SK-N-SH treated with all-trans-retinoic acid at 6 μM for 48 hours (cell line): Measurements from ENCODE around the gene ACOXL.

ENCODE experiments used
- ATAC-seq: fragments of 200-7000 bp; cut with Tn5 transposase; 3 replicates; pipeline ENCODE4 v1.9.1; 2020; ENCODE audit warnings: mild to moderate bottlenecking, moderate library complexity
- ARNTL ChIP-seq: fragments of 450-650 bp; formaldehyde crosslinking; IDR thresholded peaks from 2 replicates; pipeline ENCODE4 v1.5.0; 2020; ENCODE audit warnings: low read depth, mild to moderate bottlenecking, moderate library complexity, borderline replicate concordance
- BACH2 ChIP-seq: fragments of 250-450 bp; sonication (Bioruptor Pico); IDR thresholded peaks from 2 replicates; pipeline ENCODE4 v1.9.0; 2021; ENCODE audit warnings: mild to moderate bottlenecking, borderline replicate concordance
- CSDC2 ChIP-seq: fragments of 250-450 bp; sonication (Bioruptor Pico); IDR thresholded peaks from 2 replicates; pipeline ENCODE4 v1.5.0; 2020; ENCODE audit warnings: mild to moderate bottlenecking, moderate library complexity
- ESRRG ChIP-seq: fragments of 250-450 bp; sonication (Bioruptor Pico); IDR thresholded peaks from 2 replicates; pipeline ENCODE4 v1.6.1; 2021; ENCODE audit warnings: mild to moderate bottlenecking
- GLIS3 ChIP-seq: fragments of 250-450 bp; sonication (Bioruptor Pico); IDR thresholded peaks from 2 replicates; pipeline ENCODE4 v1.5.0; 2020; ENCODE audit warnings: mild to moderate bottlenecking, moderate library complexity
- ISL1 ChIP-seq: fragments of 250-450 bp; sonication (Bioruptor Pico); IDR thresholded peaks from 2 replicates; pipeline ENCODE4 v2.1.2; 2022; ENCODE audit warnings: mild to moderate bottlenecking, moderate library complexity
- OSR1 ChIP-seq: fragments of 250-450 bp; sonication (Bioruptor Pico); IDR thresholded peaks from 2 replicates; pipeline ENCODE4 v1.8.0; 2022; ENCODE audit warnings: moderate library complexity, mild to moderate bottlenecking, inconsistent platforms
- PPARA ChIP-seq: fragments of 250-450 bp; sonication (Bioruptor Pico); IDR thresholded peaks from 2 replicates; pipeline ENCODE4 v1.5.0; 2020; ENCODE audit warnings: mild to moderate bottlenecking, borderline replicate concordance
- RARB ChIP-seq: fragments of 250-450 bp; sonication (Bioruptor Pico); IDR thresholded peaks from 2 replicates; pipeline ENCODE4 v1.8.0; 2021; ENCODE audit warnings: mild to moderate bottlenecking, moderate library complexity
- SNAI2 ChIP-seq: fragments of 250-450 bp; sonication (Bioruptor Pico); IDR thresholded peaks from 2 replicates; pipeline ENCODE4 v1.5.0; 2020; ENCODE audit warnings: mild to moderate bottlenecking, moderate library complexity
- TOX ChIP-seq: fragments of 250-450 bp; sonication (Bioruptor Pico); IDR thresholded peaks from 2 replicates; pipeline ENCODE4 v1.8.0; 2021; ENCODE audit warnings: mild to moderate bottlenecking, moderate library complexity, borderline replicate concordance
- ZFP3 ChIP-seq: fragments of 250-450 bp; sonication (Bioruptor Pico); IDR thresholded peaks from 2 replicates; pipeline ENCODE4 v1.5.0; 2020; ENCODE audit warnings: mild to moderate bottlenecking, moderate library complexity
- ZNF565 ChIP-seq: fragments of 450-650 bp; formaldehyde crosslinking; conservative IDR thresholded peaks from 2 replicates; pipeline ENCODE4 v1.5.0; 2020; ENCODE audit warnings: low read depth, mild to moderate bottlenecking, moderate library complexity
- ZNF70 ChIP-seq: fragments of 450-650 bp; formaldehyde crosslinking; IDR thresholded peaks from 2 replicates; pipeline ENCODE4 v1.5.0; 2020; ENCODE audit warnings: mild to moderate bottlenecking, moderate library complexity
- TF ChIP-seq, protein P1 (sequence below): fragments of 250-450 bp; sonication (Bioruptor Pico); IDR thresholded peaks from 2 replicates; pipeline ENCODE4 v1.8.0; 2020; ENCODE audit warnings: mild to moderate bottlenecking, moderate library complexity, borderline replicate concordance
- TF ChIP-seq, protein P2 (sequence below): fragments of 250-450 bp; sonication (Bioruptor Pico); IDR thresholded peaks from 2 replicates; pipeline ENCODE4 v1.8.0; 2021; ENCODE audit warnings: low read depth, mild to moderate bottlenecking, moderate library complexity, borderline replicate concordance
- TF ChIP-seq, protein P3 (sequence below): fragments of 250-450 bp; sonication (Bioruptor Pico); IDR thresholded peaks from 2 replicates; pipeline ENCODE4 v1.5.1; 2021; ENCODE audit warnings: mild to moderate bottlenecking, moderate library complexity
- TF ChIP-seq, protein P4 (sequence below): fragments of 250-450 bp; sonication (Bioruptor Pico); IDR thresholded peaks from 2 replicates; pipeline ENCODE4 v1.5.1; 2020; ENCODE audit warnings: low read depth, mild to moderate bottlenecking, moderate library complexity
- TF ChIP-seq, protein P5 (sequence below): fragments of 250-450 bp; sonication (Bioruptor Pico); IDR thresholded peaks from 2 replicates; pipeline ENCODE4 v1.5.0; 2020; ENCODE audit warnings: mild to moderate bottlenecking, moderate library complexity

Gene ACOXL

DNA sequence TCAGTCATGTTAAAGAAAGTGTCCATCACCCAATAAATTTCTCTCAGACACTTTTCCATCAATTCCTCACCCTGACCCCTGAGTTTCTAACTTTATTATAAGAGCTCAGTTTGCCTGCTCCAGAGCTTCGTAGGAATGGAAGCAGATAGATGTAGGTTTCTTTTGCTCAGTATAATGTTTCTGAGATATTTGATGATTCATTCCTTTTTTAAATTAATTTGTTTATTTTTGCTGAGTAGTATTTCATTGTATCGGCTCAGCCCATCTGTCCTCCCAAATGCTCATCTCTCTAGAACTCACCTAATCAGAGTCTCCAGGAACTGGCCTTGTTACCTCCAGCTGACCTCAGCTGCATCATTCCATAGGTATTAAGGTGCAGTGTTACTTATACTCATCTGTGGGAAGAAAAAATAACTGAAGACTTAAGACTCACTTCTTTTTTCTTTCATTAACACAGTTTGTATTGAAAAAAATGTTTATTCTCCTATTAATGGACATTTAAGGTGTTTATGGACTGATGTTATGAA, 376.4 kb downstream of the ACOXL start:
- no peak for TF ChIP-seq TOX
- TF ChIP-seq, protein P1, sequence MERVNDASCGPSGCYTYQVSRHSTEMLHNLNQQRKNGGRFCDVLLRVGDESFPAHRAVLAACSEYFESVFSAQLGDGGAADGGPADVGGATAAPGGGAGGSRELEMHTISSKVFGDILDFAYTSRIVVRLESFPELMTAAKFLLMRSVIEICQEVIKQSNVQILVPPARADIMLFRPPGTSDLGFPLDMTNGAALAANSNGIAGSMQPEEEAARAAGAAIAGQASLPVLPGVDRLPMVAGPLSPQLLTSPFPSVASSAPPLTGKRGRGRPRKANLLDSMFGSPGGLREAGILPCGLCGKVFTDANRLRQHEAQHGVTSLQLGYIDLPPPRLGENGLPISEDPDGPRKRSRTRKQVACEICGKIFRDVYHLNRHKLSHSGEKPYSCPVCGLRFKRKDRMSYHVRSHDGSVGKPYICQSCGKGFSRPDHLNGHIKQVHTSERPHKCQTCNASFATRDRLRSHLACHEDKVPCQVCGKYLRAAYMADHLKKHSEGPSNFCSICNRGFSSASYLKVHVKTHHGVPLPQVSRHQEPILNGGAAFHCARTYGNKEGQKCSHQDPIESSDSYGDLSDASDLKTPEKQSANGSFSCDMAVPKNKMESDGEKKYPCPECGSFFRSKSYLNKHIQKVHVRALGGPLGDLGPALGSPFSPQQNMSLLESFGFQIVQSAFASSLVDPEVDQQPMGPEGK (CRISPR knock-in tag), result no peak
- TF ChIP-seq, protein P2, sequence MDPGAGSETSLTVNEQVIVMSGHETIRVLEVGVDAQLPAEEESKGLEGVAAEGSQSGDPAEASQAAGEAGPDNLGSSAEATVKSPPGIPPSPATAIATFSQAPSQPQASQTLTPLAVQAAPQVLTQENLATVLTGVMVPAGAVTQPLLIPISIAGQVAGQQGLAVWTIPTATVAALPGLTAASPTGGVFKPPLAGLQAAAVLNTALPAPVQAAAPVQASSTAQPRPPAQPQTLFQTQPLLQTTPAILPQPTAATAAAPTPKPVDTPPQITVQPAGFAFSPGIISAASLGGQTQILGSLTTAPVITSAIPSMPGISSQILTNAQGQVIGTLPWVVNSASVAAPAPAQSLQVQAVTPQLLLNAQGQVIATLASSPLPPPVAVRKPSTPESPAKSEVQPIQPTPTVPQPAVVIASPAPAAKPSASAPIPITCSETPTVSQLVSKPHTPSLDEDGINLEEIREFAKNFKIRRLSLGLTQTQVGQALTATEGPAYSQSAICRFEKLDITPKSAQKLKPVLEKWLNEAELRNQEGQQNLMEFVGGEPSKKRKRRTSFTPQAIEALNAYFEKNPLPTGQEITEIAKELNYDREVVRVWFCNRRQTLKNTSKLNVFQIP, result no peak
- no peak for TF ChIP-seq ARNTL (CRISPR knock-in tag)
- TF ChIP-seq CSDC2 (CRISPR knock-in tag), result no peak
- no peak for TF ChIP-seq RARB (CRISPR knock-in tag)
- TF ChIP-seq, protein P3, sequence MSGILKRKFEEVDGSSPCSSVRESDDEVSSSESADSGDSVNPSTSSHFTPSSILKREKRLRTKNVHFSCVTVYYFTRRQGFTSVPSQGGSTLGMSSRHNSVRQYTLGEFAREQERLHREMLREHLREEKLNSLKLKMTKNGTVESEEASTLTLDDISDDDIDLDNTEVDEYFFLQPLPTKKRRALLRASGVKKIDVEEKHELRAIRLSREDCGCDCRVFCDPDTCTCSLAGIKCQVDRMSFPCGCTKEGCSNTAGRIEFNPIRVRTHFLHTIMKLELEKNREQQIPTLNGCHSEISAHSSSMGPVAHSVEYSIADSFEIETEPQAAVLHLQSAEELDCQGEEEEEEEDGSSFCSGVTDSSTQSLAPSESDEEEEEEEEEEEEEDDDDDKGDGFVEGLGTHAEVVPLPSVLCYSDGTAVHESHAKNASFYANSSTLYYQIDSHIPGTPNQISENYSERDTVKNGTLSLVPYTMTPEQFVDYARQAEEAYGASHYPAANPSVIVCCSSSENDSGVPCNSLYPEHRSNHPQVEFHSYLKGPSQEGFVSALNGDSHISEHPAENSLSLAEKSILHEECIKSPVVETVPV (CRISPR knock-in tag), result no peak
- no peak for TF ChIP-seq BACH2
- TF ChIP-seq SNAI2 (CRISPR knock-in tag), result no peak
- TF ChIP-seq OSR1 (CRISPR knock-in tag), result no peak
- no peak for ATAC-seq

DNA sequence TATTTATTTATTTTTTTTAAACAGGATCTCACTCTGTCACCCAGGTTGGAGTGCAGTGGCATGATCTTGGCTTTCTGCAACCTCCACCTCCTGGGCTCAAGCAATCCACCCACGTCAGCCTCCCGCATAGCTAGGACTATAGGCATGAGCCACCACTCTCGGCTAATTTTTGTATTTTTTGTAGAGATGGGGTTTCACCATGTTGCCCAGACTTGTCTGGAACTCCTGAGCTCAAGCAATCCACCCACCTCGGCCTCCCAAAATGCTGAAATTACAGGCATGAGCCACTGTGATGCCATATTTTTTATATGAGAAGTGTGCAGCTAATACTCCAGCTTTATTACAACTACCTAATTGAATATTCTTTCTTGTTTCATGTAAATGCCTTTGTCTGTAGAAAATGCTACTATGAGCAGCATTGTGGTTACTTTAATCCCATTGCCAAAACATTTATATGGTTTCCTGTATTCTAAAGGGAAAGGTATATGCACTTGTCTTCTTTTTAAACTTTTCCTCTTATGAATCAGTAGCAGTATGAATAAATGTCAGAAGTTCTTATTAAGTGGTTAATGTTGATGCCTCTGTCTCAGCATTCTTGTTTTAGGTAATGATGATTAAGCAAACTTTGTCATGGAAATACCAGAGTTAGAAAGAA, 378.9 kb downstream of the ACOXL start:
- ATAC-seq, result no peak
- TF ChIP-seq ARNTL (CRISPR knock-in tag) (no peak), BACH2 (no peak), TOX (no peak), GLIS3 (no peak), PPARA (CRISPR knock-in tag) (no peak), ESRRG (no peak), OSR1 (CRISPR knock-in tag) (no peak), SNAI2 (CRISPR knock-in tag) (no peak)

DNA sequence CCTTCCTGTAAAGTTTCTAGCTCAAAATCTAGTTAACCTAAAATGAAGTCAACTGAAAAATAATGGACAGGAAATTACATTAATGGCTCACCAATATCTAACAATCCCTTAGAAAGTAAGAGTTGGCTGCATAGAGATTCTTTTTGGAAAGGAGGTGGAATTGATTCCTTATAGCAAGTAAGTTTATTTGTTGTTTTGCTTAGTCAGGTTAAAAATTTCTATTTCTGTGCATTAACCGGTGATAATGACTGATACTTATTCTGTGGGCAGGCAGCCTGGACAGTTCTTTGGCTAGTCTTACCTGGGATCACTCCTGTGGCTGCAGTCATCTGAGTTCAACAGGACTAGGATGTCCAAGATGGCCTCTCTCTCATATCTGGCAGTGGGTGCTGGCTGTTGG, 381.5 kb downstream of the ACOXL start:
- ATAC-seq, result no peak
- TF ChIP-seq TOX (no peak), ZNF565 (CRISPR knock-in tag) (no peak), CSDC2 (CRISPR knock-in tag) (no peak)
- TF ChIP-seq, protein P4, sequence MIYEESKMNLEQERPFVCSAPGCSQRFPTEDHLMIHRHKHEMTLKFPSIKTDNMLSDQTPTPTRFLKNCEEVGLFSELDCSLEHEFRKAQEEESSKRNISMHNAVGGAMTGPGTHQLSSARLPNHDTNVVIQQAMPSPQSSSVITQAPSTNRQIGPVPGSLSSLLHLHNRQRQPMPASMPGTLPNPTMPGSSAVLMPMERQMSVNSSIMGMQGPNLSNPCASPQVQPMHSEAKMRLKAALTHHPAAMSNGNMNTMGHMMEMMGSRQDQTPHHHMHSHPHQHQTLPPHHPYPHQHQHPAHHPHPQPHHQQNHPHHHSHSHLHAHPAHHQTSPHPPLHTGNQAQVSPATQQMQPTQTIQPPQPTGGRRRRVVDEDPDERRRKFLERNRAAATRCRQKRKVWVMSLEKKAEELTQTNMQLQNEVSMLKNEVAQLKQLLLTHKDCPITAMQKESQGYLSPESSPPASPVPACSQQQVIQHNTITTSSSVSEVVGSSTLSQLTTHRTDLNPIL, result no peak
- TF ChIP-seq, protein P2, result no peak
- TF ChIP-seq, all 23 proteins: peak for 0

DNA sequence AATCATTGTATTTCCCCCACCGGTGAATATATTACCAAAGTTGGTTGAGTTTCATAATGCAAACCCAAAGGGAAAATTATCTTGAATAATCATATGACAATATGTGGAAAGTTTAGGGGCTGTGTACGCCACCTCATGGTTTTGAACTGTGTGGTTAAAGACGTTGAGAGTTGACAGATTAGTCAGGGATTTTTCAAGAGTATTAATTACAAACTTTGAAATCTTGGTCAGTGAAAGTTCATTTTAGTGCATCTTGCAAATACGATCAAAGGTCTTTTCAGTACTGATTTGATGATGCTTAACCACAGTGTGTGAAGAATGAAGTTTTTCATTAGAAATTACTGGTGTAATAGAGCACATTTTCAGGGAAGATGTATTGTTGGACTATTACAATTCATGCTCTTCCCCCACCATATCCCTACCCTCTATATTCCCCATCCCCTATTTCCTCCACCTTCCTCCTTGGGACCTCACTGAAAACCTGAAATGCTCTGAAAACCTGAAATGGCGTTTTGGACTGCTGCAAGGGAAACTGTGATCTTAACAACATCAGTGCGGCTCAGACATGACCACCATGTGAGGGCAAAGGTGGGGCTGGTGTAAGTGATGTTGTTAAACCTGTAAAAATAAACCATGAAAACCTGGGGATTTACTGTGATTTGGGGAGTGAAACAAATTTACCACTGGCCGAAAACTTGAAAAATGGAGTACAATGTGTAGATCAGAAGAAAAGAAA, 383.8 kb downstream of the ACOXL start:
- no peak for ATAC-seq
- TF ChIP-seq GLIS3 (no peak), ISL1 (CRISPR knock-in tag) (no peak), SNAI2 (CRISPR knock-in tag) (no peak), TOX (no peak), ZFP3 (CRISPR knock-in tag) (no peak), ZNF565 (CRISPR knock-in tag) (no peak), BACH2 (no peak), ZNF70 (no peak), ARNTL (CRISPR knock-in tag) (no peak), PPARA (CRISPR knock-in tag) (no peak), OSR1 (CRISPR knock-in tag) (no peak)
- TF ChIP-seq, protein P4, result no peak
- TF ChIP-seq, protein P5, sequence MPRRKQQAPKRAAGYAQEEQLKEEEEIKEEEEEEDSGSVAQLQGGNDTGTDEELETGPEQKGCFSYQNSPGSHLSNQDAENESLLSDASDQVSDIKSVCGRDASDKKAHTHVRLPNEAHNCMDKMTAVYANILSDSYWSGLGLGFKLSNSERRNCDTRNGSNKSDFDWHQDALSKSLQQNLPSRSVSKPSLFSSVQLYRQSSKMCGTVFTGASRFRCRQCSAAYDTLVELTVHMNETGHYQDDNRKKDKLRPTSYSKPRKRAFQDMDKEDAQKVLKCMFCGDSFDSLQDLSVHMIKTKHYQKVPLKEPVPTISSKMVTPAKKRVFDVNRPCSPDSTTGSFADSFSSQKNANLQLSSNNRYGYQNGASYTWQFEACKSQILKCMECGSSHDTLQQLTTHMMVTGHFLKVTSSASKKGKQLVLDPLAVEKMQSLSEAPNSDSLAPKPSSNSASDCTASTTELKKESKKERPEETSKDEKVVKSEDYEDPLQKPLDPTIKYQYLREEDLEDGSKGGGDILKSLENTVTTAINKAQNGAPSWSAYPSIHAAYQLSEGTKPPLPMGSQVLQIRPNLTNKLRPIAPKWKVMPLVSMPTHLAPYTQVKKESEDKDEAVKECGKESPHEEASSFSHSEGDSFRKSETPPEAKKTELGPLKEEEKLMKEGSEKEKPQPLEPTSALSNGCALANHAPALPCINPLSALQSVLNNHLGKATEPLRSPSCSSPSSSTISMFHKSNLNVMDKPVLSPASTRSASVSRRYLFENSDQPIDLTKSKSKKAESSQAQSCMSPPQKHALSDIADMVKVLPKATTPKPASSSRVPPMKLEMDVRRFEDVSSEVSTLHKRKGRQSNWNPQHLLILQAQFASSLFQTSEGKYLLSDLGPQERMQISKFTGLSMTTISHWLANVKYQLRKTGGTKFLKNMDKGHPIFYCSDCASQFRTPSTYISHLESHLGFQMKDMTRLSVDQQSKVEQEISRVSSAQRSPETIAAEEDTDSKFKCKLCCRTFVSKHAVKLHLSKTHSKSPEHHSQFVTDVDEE (CRISPR knock-in tag), result no peak
- TF ChIP-seq, protein P3 (CRISPR knock-in tag), result no peak
